Activated CD4-positive, alpha-beta T cell treated with anti-CD3 and anti-CD28 coated beads, Interleukin-2, amount 10 ng/mL, durations not matched to agents 7 days and 5 days (primary cell): ENCODE measurements around the gene ARL16. TPM values are rescaled to one million over a fixed set of nuclear protein-coding genes. Genes with fewer than 3 reads are reported as not detected.

Experiments
- CTCF ChIA-PET: fragments of 350-600 bp; sonication (Branson Sonifier 250); formaldehyde crosslinking; loops from one replicate; lab custom pipeline; 2021; ENCODE audit warnings: antibody characterized with exemption; lab: Charles Lee
- POLR2A ChIA-PET: fragments of 350-600 bp; sonication (Branson Sonifier 250); formaldehyde crosslinking; loops from one replicate; lab custom pipeline; 2021; ENCODE audit warnings: antibody characterized with exemption; lab: Charles Lee
- DNase-seq: peaks from one replicate; pipeline ENCODE4 v3.0.0-alpha.2; 2020
- H3K27ac Mint-ChIP-seq: one replicate; pipeline ENCODE4 v1.8.0; 2021; ENCODE audit warnings: mild to moderate bottlenecking, moderate library complexity, mixed read lengths
- H3K27me3 Mint-ChIP-seq: one replicate; pipeline ENCODE4 v1.8.0; 2021; ENCODE audit warnings: mixed read lengths
- H3K36me3 Mint-ChIP-seq: one replicate; pipeline ENCODE4 v1.8.0; 2021; ENCODE audit warnings: low read depth, mixed read lengths
- H3K4me1 Mint-ChIP-seq: one replicate; pipeline ENCODE4 v1.8.0; 2021; ENCODE audit warnings: mixed read lengths
- H3K4me3 Mint-ChIP-seq: one replicate; pipeline ENCODE4 v1.8.0; 2021; ENCODE audit warnings: mild to moderate bottlenecking, moderate library complexity, mixed read lengths
- H3K9me3 Mint-ChIP-seq: one replicate; pipeline ENCODE4 v1.8.0; 2021; ENCODE audit warnings: mixed read lengths
- total RNA-seq, 2 experiments: library from RNA; stranded (reverse); gene quantifications; one replicate each; pipeline ENCODE4 v1.2.3, GENCODE V29; 2021

ARL16 gene
- total RNA-seq, 2 experiments from 2014 or later = 35.4 to 42.1 TPM

GRCh38 chr17:81652906-81653771 lies 30.5 kb downstream of the ARL16 start:
- peak; percentile 44 for DNase-seq

GRCh38 chr17:81651692-81652091 lies 31.9 kb downstream of the ARL16 start:
- peaks cover 25% of the 10 kb centered on the region for H3K27me3 Mint-ChIP-seq
- H3K27ac Mint-ChIP-seq = no peak overlapping the region
- peak overlapping the region; percentile 3 for H3K4me3 Mint-ChIP-seq
- H3K36me3 Mint-ChIP-seq = no peaks in the 10 kb centered on the region
- H3K9me3 Mint-ChIP-seq = peaks cover 3% of the 10 kb centered on the region
- ChIA-PET POLR2A (no interaction called here), CTCF (interaction anchor here (1.9 kb wide), 1 partner anchor 9 kb away, joined by 5 read pairs; no protein-coding TSS in a partner anchor)
- H3K4me1 Mint-ChIP-seq = peaks cover 27% of the 10 kb centered on the region
- DNase-seq = no peak

More at GRCh38 chr17:81652906-81653771, 30.5 kb downstream of the ARL16 start:
- peaks cover 13% of the 10 kb centered on the region for H3K27me3 Mint-ChIP-seq
- peak overlapping the region; percentile 78 for H3K4me3 Mint-ChIP-seq
- H3K9me3 Mint-ChIP-seq = peaks cover 3% of the 10 kb centered on the region
- CTCF ChIA-PET = interaction anchor here (0.6 kb wide), 1 partner anchor 785 kb away, joined by 3 read pairs; no protein-coding TSS in a partner anchor
- peaks cover 35% of the 10 kb centered on the region for H3K4me1 Mint-ChIP-seq
- peak overlapping the region; percentile 92 for H3K27ac Mint-ChIP-seq
- no peaks in the 10 kb centered on the region for H3K36me3 Mint-ChIP-seq
- POLR2A ChIA-PET = no interaction called here

GRCh38 chr17:81650951-81651350 lies 32.6 kb downstream of the ARL16 start:
- CTCF ChIA-PET = interaction anchor here (1.1 to 1.9 kb wide), 2 partner anchors 9 kb away, joined by 3 to 5 read pairs; no protein-coding TSS in a partner anchor
- POLR2A ChIA-PET = no interaction called here
- Mint-ChIP-seq H3K36me3 (no peaks in the 10 kb centered on the region), H3K4me1 (peaks cover 24% of the 10 kb centered on the region), H3K9me3 (peaks cover 3% of the 10 kb centered on the region), H3K27ac (no peak overlapping the region), H3K4me3 (no peak overlapping the region), H3K27me3 (peaks cover 26% of the 10 kb centered on the region)
- no peak for DNase-seq

GRCh38 chr17:81648707-81649085 lies 34.9 kb downstream of the ARL16 start:
- peaks cover 3% of the 10 kb centered on the region for H3K9me3 Mint-ChIP-seq
- no peak for DNase-seq
- H3K4me3 Mint-ChIP-seq = no peak overlapping the region
- H3K27me3 Mint-ChIP-seq = peaks cover 26% of the 10 kb centered on the region
- H3K27ac Mint-ChIP-seq = no peak overlapping the region
- POLR2A ChIA-PET = no interaction called here
- CTCF ChIA-PET = interaction anchor here (2.9 kb wide), 1 partner anchor 8 kb away, joined by 11 read pairs; the partner anchor contains the start of gene PDE6G
- no peaks in the 10 kb centered on the region for H3K36me3 Mint-ChIP-seq
- peaks cover 16% of the 10 kb centered on the region for H3K4me1 Mint-ChIP-seq

GRCh38 chr17:81648013-81648706 lies 35.4 kb downstream of the ARL16 start:
- CTCF ChIA-PET = interaction anchor here (2.9 kb wide), 1 partner anchor 8 kb away, joined by 11 read pairs; the partner anchor contains the start of gene PDE6G
- POLR2A ChIA-PET = no interaction called here
- no peak for DNase-seq
- H3K9me3 Mint-ChIP-seq = peaks cover 3% of the 10 kb centered on the region
- peaks cover 26% of the 10 kb centered on the region for H3K27me3 Mint-ChIP-seq
- H3K4me1 Mint-ChIP-seq = peaks cover 11% of the 10 kb centered on the region
- no peak overlapping the region for H3K4me3 Mint-ChIP-seq
- H3K36me3 Mint-ChIP-seq = no peaks in the 10 kb centered on the region
- H3K27ac Mint-ChIP-seq = no peak overlapping the region

GRCh38 chr17:81647640-81648012 lies 36.0 kb downstream of the ARL16 start:
- no peak for DNase-seq
- ChIA-PET CTCF (interaction anchor here (0.6 to 2.9 kb wide), 2 partner anchors 9 to 16 kb away, joined by 4 to 11 read pairs; partner anchors contain the start of gene PDE6G), POLR2A (no interaction called here)
- H3K36me3 Mint-ChIP-seq = no peaks in the 10 kb centered on the region
- peaks cover 3% of the 10 kb centered on the region for H3K9me3 Mint-ChIP-seq
- peaks cover 26% of the 10 kb centered on the region for H3K27me3 Mint-ChIP-seq
- no peak overlapping the region for H3K27ac Mint-ChIP-seq
- H3K4me3 Mint-ChIP-seq = no peak overlapping the region
- H3K4me1 Mint-ChIP-seq = peaks cover 5% of the 10 kb centered on the region

- Mint-ChIP-seq H3K27me3 (peaks cover 26% of the 10 kb centered on the region), H3K4me1 (peaks cover 3% of the 10 kb centered on the region), H3K27ac (no peak overlapping the region), H3K36me3 (no peaks in the 10 kb centered on the region), H3K9me3 (peaks cover 3% of the 10 kb centered on the region), H3K4me3 (no peak overlapping the region)
- DNase-seq = no peak
- ChIA-PET CTCF (interaction anchor here (0.5 to 2.9 kb wide), 4 partner anchors 9 to 450 kb away, joined by 3 to 11 read pairs (median 4); partner anchors contain the start of gene PDE6G), POLR2A (no interaction called here)
These were observed 36.6 kb downstream of the ARL16 start for GRCh38 chr17:81646869-81647600.

GRCh38 chr17:81644976-81645952 lies 38.3 kb downstream of the ARL16 start:
- CTCF ChIA-PET = interaction anchor here (2.9 kb wide), 1 partner anchor 11 kb away, joined by 11 read pairs; the partner anchor contains the start of gene PDE6G
- Mint-ChIP-seq H3K4me3 (no peak overlapping the region), H3K4me1 (no peaks in the 10 kb centered on the region), H3K36me3 (no peaks in the 10 kb centered on the region), H3K27me3 (peaks cover 26% of the 10 kb centered on the region), H3K27ac (no peak overlapping the region), H3K9me3 (peaks cover 3% of the 10 kb centered on the region)
- POLR2A ChIA-PET = no interaction called here
- DNase-seq = no peak

- Mint-ChIP-seq H3K4me1 (no peaks in the 10 kb centered on the region), H3K27ac (no peak overlapping the region), H3K36me3 (no peaks in the 10 kb centered on the region), H3K27me3 (peaks cover 22% of the 10 kb centered on the region), H3K4me3 (no peak overlapping the region), H3K9me3 (peaks cover 3% of the 10 kb centered on the region)
- no peak for DNase-seq
- CTCF ChIA-PET = no interaction called here
- POLR2A ChIA-PET = no interaction called here
These were observed 39.1 kb downstream of the ARL16 start for GRCh38 chr17:81644496-81644895.

GRCh38 chr17:81641825-81642489 lies 41.6 kb downstream of the ARL16 start:
- H3K36me3 Mint-ChIP-seq = no peaks in the 10 kb centered on the region
- POLR2A ChIA-PET = no interaction called here

GRCh38 chr17:81640011-81640410 lies 43.6 kb downstream of the ARL16 start:
- no peaks in the 10 kb centered on the region for H3K27me3 Mint-ChIP-seq
- peaks cover 14% of the 10 kb centered on the region for H3K4me1 Mint-ChIP-seq
- CTCF ChIA-PET = interaction anchor here (0.6 to 0.7 kb wide), 2 partner anchors 166 to 733 kb away, joined by 3 to 4 read pairs; no protein-coding TSS in a partner anchor
- no peaks in the 10 kb centered on the region for H3K9me3 Mint-ChIP-seq
- DNase-seq = no peak
- no peak overlapping the region for H3K4me3 Mint-ChIP-seq
- H3K36me3 Mint-ChIP-seq = no peaks in the 10 kb centered on the region
- no peak overlapping the region for H3K27ac Mint-ChIP-seq
- POLR2A ChIA-PET = no interaction called here

More at GRCh38 chr17:81641825-81642489, 41.6 kb downstream of the ARL16 start:
- H3K9me3 Mint-ChIP-seq = no peaks in the 10 kb centered on the region
- no peak overlapping the region for H3K4me3 Mint-ChIP-seq
- H3K27me3 Mint-ChIP-seq = peaks cover 4% of the 10 kb centered on the region
- CTCF ChIA-PET = interaction anchor here (0.7 kb wide), 1 partner anchor 9 kb away, joined by 3 read pairs; no protein-coding TSS in a partner anchor
- no peak for DNase-seq
- peaks cover 3% of the 10 kb centered on the region for H3K4me1 Mint-ChIP-seq
- no peak overlapping the region for H3K27ac Mint-ChIP-seq
